Naive B cell (primary cell): Measurements from ENCODE around the gene MYH7B. TPM values are rescaled to one million over a fixed set of nuclear protein-coding genes. Genes with fewer than 3 reads are reported as not detected.
A peak's percentile ranks its signal among the peaks of the same experiment; 100 is the strongest.

Source experiments
- ATAC-seq, 2 donors: fragments of 150-1000 bp; cut with Tn5 transposase; 2 replicates each; pipeline ENCODE4 v1.10.0; 2021; ENCODE audit warnings: low read depth in 2 of 2, mild to moderate bottlenecking in 2 of 2, moderate library complexity in 2 of 2
- DNase-seq: peaks from one replicate; pipeline ENCODE4 v3.0.0; 2022
- H3K27ac Mint-ChIP-seq, 6 donors: one replicate each; pipeline ENCODE4 v1.8.0; 2020 to 2022; ENCODE audit warnings: mild to moderate bottlenecking in 6 of 6, mixed read lengths in 6 of 6, moderate library complexity in 5 of 6, inconsistent platforms in 2 of 6
- H3K27me3 Mint-ChIP-seq, 3 donors: one replicate each; pipeline ENCODE4 v1.8.0; 2021 to 2022; ENCODE audit warnings: mixed read lengths in 3 of 3, mild to moderate bottlenecking in 1 of 3
- H3K36me3 Mint-ChIP-seq, 2 donors: one replicate each; pipeline ENCODE4 v1.8.0; 2020 to 2022; ENCODE audit warnings: mixed read lengths in 2 of 2, inconsistent platforms in 1 of 2, mild to moderate bottlenecking in 1 of 2
- H3K4me1 Mint-ChIP-seq, 3 donors: one replicate each; pipeline ENCODE4 v1.8.0; 2020 to 2022; ENCODE audit warnings: mixed read lengths in 3 of 3, inconsistent platforms in 1 of 3, mild to moderate bottlenecking in 1 of 3, moderate library complexity in 1 of 3
- H3K4me3 Mint-ChIP-seq, 8 donors: one replicate each; pipeline ENCODE4 v1.8.0; 2020 to 2022; ENCODE audit warnings: mild to moderate bottlenecking in 8 of 8, mixed read lengths in 8 of 8, moderate library complexity in 8 of 8, inconsistent platforms in 2 of 8
- H3K9me3 Mint-ChIP-seq, 7 donors: one replicate each; pipeline ENCODE4 v1.8.0; 2020 to 2022; ENCODE audit warnings: mixed read lengths in 7 of 7, mild to moderate bottlenecking in 5 of 7, inconsistent platforms in 2 of 7, moderate library complexity in 1 of 7
- polyA plus RNA-seq, 6 donors: library from polyadenylated mRNA; unstranded; fragments of 300-500 nt; fragmentation: Illumina TruSeq; gene quantifications; one replicate each; pipeline ENCODE4 v1.2.3, GENCODE V29; 2021; ENCODE audit warnings: low read depth in 6 of 6

MYH7B gene
- polyA plus RNA-seq, 6 donors from 2014 or later = 0.24 to 0.84 TPM; not detected in 4

- H3K36me3 Mint-ChIP-seq = peaks cover 0 to 49% of the 10 kb centered on the region in 2 donors
- H3K4me3 Mint-ChIP-seq = peak overlapping the region in 1 of 8 donors; percentile 45
- peak overlapping the region in 2 of 6 donors; percentile 87 to 92 for H3K27ac Mint-ChIP-seq
- no peak for ATAC-seq
- H3K9me3 Mint-ChIP-seq = no peaks in the 10 kb centered on the region
- DNase-seq = no peak
- no peaks in the 10 kb centered on the region for H3K27me3 Mint-ChIP-seq
- peaks cover 0 to 6% (median 0%) of the 10 kb centered on the region in 3 donors for H3K4me1 Mint-ChIP-seq
Observed at GRCh38 chr20:34995192-34995591, 39.5 kb downstream of the MYH7B start.

- Mint-ChIP-seq H3K36me3 (peaks cover 0 to 54% of the 10 kb centered on the region in 2 donors), H3K27me3 (no peaks in the 10 kb centered on the region), H3K27ac (peak overlapping the region in 2 of 6 donors; percentile 36 to 53), H3K4me3 (no peak overlapping the region), H3K4me1 (peaks cover 0 to 9% (median 2%) of the 10 kb centered on the region in 3 donors), H3K9me3 (no peaks in the 10 kb centered on the region)
- ATAC-seq (no peak), DNase-seq (no peak)
Observed at GRCh38 chr20:34995696-34996095, 40.0 kb downstream of the MYH7B start.

GRCh38 chr20:34996243-34997028 lies 40.8 kb downstream of the MYH7B start:
- DNase-seq = no peak
- no peak for ATAC-seq
- Mint-ChIP-seq H3K27ac (peak overlapping the region in 3 of 6 donors; percentile 36 to 57 (median 53)), H3K4me1 (peaks cover 0 to 12% (median 8%) of the 10 kb centered on the region in 3 donors), H3K27me3 (no peaks in the 10 kb centered on the region), H3K4me3 (peak overlapping the region in 1 of 8 donors; percentile 44), H3K9me3 (no peaks in the 10 kb centered on the region), H3K36me3 (peaks cover 0 to 58% of the 10 kb centered on the region in 2 donors)

- ATAC-seq (no peak), DNase-seq (no peak)
- H3K9me3 Mint-ChIP-seq = no peaks in the 10 kb centered on the region
- H3K4me3 Mint-ChIP-seq = no peak overlapping the region
- peaks cover 0 to 12% (median 8%) of the 10 kb centered on the region in 3 donors for H3K4me1 Mint-ChIP-seq
- H3K36me3 Mint-ChIP-seq = peaks cover 0 to 58% of the 10 kb centered on the region in 2 donors
- no peak overlapping the region for H3K27ac Mint-ChIP-seq
- H3K27me3 Mint-ChIP-seq = no peaks in the 10 kb centered on the region
Observed at GRCh38 chr20:34997131-34997561, 41.5 kb downstream of the MYH7B start.

- peak overlapping the region; percentile 40 to 94 (median 80) for H3K27ac Mint-ChIP-seq
- DNase-seq (no peak), ATAC-seq (no peak)
- no peaks in the 10 kb centered on the region for H3K9me3 Mint-ChIP-seq
- H3K4me3 Mint-ChIP-seq = no peak overlapping the region
- no peaks in the 10 kb centered on the region for H3K27me3 Mint-ChIP-seq
- peaks cover 0 to 58% of the 10 kb centered on the region in 2 donors for H3K36me3 Mint-ChIP-seq
- peaks cover 0 to 12% (median 8%) of the 10 kb centered on the region in 3 donors for H3K4me1 Mint-ChIP-seq
Observed at GRCh38 chr20:34997774-34998173, 42.1 kb downstream of the MYH7B start.

- H3K4me1 Mint-ChIP-seq = peaks cover 0 to 12% (median 8%) of the 10 kb centered on the region in 3 donors
- H3K36me3 Mint-ChIP-seq = peaks cover 0 to 58% of the 10 kb centered on the region in 2 donors
- H3K27me3 Mint-ChIP-seq = no peaks in the 10 kb centered on the region
- DNase-seq = no peak
- H3K9me3 Mint-ChIP-seq = no peaks in the 10 kb centered on the region
- peak overlapping the region in 3 of 6 donors; percentile 55 to 94 (median 89) for H3K27ac Mint-ChIP-seq
- no peak for ATAC-seq
- H3K4me3 Mint-ChIP-seq = peak overlapping the region in 1 of 8 donors; percentile 63
Observed at GRCh38 chr20:34998331-34998950, 42.8 kb downstream of the MYH7B start.

GRCh38 chr20:34999021-34999451 lies 43.4 kb downstream of the MYH7B start:
- Mint-ChIP-seq H3K36me3 (peaks cover 0 to 60% of the 10 kb centered on the region in 2 donors), H3K27ac (no peak overlapping the region)
- no peak for ATAC-seq

GRCh38 chr20:34999782-35000181 lies 44.1 kb downstream of the MYH7B start:
- Mint-ChIP-seq H3K4me1 (peaks cover 0 to 12% (median 8%) of the 10 kb centered on the region in 3 donors), H3K27ac (peak overlapping the region in 1 of 6 donors; percentile 14), H3K27me3 (no peaks in the 10 kb centered on the region), H3K36me3 (peaks cover 2 to 62% of the 10 kb centered on the region in 2 donors), H3K4me3 (no peak overlapping the region), H3K9me3 (no peaks in the 10 kb centered on the region)
- ATAC-seq = no peak
- no peak for DNase-seq

More at GRCh38 chr20:34999021-34999451, 43.4 kb downstream of the MYH7B start:
- DNase-seq = no peak
- Mint-ChIP-seq H3K27me3 (no peaks in the 10 kb centered on the region), H3K4me3 (peak overlapping the region in 1 of 8 donors; percentile 56), H3K4me1 (peaks cover 0 to 12% (median 8%) of the 10 kb centered on the region in 3 donors), H3K9me3 (no peaks in the 10 kb centered on the region)

GRCh38 chr20:35000311-35000921 lies 44.7 kb downstream of the MYH7B start:
- ATAC-seq (no peak), DNase-seq (no peak)
- no peak overlapping the region for H3K4me3 Mint-ChIP-seq
- H3K27me3 Mint-ChIP-seq = no peaks in the 10 kb centered on the region
- H3K9me3 Mint-ChIP-seq = no peaks in the 10 kb centered on the region
- peaks cover 0 to 12% (median 8%) of the 10 kb centered on the region in 3 donors for H3K4me1 Mint-ChIP-seq
- peak overlapping the region in 3 of 6 donors; percentile 38 to 72 (median 41) for H3K27ac Mint-ChIP-seq
- H3K36me3 Mint-ChIP-seq = peaks cover 4 to 59% of the 10 kb centered on the region in 2 donors

DNA sequence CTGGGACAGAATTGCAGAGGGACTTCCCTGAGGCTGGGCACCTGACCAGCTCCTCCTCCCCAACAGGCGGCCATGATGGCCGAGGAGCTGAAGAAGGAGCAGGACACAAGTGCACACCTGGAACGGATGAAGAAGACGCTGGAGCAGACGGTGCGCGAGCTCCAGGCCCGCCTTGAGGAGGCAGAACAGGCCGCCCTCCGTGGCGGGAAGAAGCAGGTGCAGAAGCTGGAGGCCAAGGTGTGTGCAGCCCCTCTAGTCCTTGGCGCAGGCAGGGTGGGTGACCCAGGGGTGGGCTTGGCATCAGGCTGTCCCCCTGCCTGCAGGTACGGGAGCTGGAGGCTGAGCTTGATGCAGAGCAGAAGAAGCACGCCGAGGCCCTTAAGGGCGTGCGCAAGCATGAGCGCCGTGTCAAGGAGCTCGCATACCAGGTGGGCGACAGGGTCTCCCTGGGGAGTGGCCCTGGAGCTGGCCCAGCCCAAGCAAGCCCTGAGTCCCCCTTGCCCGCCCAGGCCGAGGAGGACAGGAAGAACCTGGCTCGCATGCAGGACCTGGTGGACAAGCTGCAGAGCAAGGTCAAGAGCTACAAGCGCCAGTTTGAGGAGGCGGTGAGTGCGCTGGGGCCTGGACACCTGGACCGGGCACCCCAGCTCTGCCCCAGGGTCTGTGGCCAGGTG lies 45.4 kb downstream of the MYH7B start:
- Mint-ChIP-seq H3K36me3 (peaks cover 4 to 56% of the 10 kb centered on the region in 2 donors), H3K4me3 (no peak overlapping the region), H3K27me3 (no peaks in the 10 kb centered on the region), H3K9me3 (no peaks in the 10 kb centered on the region), H3K4me1 (peaks cover 0 to 12% (median 8%) of the 10 kb centered on the region in 3 donors), H3K27ac (peak overlapping the region in 3 of 6 donors; percentile 41 to 72 (median 52))
- DNase-seq (no peak), ATAC-seq (no peak)

DNA sequence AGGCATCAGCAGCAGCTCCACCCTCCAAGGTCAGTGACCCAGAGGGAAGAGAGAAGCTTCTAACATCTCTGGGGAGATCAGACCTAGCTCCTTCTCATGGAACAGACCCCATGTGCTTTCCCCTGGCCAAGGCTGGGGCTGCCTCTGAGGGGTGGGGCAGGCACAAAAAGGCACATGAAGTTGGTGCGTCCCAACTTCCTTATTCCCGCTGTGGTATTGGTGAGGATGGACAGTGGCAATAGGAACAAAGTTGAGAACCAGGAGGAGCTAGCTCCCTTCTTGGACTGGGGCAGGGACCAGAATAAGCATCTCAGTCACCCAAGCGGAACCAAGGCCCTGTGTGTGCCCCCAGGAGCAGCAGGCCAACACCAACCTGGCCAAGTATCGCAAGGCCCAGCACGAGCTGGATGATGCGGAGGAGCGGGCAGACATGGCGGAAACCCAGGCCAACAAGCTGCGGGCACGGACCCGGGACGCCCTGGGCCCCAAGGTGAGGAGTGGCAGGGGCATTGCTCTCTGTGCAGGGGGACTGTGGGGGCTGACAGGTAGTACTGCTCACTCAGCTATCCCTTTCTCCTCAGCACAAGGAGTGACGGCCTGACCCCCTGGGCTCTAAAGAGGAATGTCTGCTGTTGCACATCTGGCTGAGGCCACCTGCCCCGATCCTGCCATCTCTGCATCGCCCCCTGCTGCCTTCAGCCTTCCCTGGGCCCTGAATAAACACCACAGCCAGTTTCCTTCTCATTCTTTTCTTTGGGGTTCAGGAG lies 46.1 kb downstream of the MYH7B start:
- no peak overlapping the region for H3K4me3 Mint-ChIP-seq
- peaks cover 0 to 12% (median 8%) of the 10 kb centered on the region in 3 donors for H3K4me1 Mint-ChIP-seq
- H3K27me3 Mint-ChIP-seq = no peaks in the 10 kb centered on the region
- H3K36me3 Mint-ChIP-seq = peaks cover 4 to 49% of the 10 kb centered on the region in 2 donors
- ATAC-seq = no peak
- H3K27ac Mint-ChIP-seq = peak overlapping the region in 2 of 6 donors; percentile 52 to 67
- H3K9me3 Mint-ChIP-seq = no peaks in the 10 kb centered on the region
- DNase-seq = no peak

DNA sequence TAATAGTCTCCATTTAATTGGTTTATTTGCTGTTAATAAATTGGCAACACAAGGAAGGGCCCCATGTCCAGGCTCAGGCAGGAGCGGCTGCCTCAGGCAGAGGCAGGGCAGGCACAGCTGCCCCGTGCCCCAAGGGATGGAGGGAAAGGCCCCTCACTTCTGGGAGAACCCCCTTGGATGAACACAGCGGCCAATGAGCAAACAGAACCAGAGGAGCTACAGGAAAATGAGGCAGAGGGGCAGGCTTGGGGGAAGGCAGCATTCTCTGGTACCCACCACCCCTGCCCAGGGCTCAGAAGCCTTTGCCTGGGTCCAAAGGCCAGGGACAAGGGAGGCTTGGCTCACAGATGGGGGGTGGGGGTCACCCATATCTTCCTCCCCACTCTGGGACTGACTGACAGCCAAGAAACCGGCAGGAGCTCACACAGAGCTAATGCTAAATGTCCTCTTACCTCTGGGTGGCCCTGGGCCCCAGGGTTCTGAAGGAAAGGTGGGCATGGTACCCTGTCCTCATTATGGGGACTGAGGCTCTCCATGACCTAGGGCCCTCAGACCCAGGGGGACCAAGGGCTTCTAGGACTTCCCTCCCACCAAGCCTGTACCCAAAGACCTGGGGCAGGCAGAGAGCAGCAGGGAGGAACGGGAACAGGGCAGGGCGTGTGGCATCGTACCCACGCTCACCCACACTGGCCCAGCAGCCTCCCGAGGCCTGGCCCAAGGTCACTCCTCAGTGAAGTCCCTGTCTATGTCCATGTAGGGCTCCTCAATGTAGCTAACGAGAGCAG lies 47.0 kb downstream of the MYH7B start:
- Mint-ChIP-seq H3K36me3 (peaks cover 4 to 43% of the 10 kb centered on the region in 2 donors), H3K4me1 (peaks cover 0 to 11% (median 8%) of the 10 kb centered on the region in 3 donors), H3K27ac (peak overlapping the region in 1 of 6 donors; percentile 57), H3K4me3 (no peak overlapping the region), H3K27me3 (no peaks in the 10 kb centered on the region), H3K9me3 (no peaks in the 10 kb centered on the region)
- no peak for DNase-seq
- no peak for ATAC-seq
